ENCODE results near the gene ABCC11. TPM values are rescaled to one million over a fixed set of nuclear protein-coding genes. Genes with fewer than 3 reads are reported as not detected.

The ABCC11 gene
- polyA plus RNA-seq, 6 donors from 2014 or later: 0.16 TPM; not detected in 5

DNA sequence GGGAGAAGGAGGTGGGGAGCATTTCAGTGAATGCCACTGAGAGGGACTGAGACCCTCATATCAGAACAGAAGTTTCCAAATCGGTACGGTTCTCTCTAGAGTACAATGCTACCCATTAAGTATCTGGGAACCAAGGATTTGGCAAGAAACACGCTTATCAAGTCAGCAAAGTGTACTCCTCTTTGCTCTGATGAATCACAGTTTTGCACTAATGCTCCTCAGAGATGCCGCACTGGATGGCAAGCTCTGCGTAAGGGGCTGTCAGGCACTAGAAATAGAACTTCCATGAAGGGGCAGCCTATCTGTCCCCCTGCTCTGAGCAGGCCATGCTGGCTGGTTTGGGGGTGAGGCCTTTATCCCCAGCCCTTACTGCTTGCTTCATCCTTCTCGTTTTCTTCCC is 86.8 kb downstream of the ABCC11 start:
- Mint-ChIP-seq H3K4me3 (no peak overlapping the region), H3K27me3 (peaks cover 7 to 34% (median 11%) of the 10 kb centered on the region in 3 donors), H3K27ac (peak overlapping the region in 1 of 6 donors; percentile 4), H3K4me1 (peaks cover 0 to 5% (median 4%) of the 10 kb centered on the region in 3 donors), H3K9me3 (no peaks in the 10 kb centered on the region), H3K36me3 (no peaks in the 10 kb centered on the region)
- DNase-seq (no peak), ATAC-seq (ENCODE audit: low read depth in 2 of 2) (no peak)

DNA sequence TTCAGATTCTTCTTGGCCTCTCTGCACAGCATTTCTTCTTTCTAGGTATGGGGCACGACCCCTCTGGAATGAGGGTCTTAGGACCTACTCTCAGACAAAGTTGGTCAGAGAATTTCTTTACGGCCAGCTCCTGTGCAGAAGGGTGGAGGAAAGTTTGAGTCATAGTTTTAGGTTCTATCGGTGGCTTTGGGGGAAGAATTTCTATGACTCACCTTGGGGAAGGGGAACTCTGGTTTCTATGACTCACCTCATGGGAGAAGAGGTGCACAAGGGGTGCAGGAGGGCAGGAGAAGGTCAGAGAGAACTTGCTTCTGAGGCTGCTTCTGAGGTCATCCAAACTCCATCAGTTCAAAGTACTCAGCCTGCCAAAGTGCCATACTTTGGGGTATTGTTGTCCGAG is 89.0 kb downstream of the ABCC11 start:
- no peak overlapping the region for H3K27ac Mint-ChIP-seq
- ATAC-seq (ENCODE audit: low read depth in 2 of 2) (no peak), DNase-seq (no peak)
- peaks cover 14 to 42% (median 26%) of the 10 kb centered on the region in 3 donors for H3K27me3 Mint-ChIP-seq
- no peaks in the 10 kb centered on the region for H3K4me1 Mint-ChIP-seq
- no peaks in the 10 kb centered on the region for H3K9me3 Mint-ChIP-seq
- H3K36me3 Mint-ChIP-seq: no peaks in the 10 kb centered on the region
- no peak overlapping the region for H3K4me3 Mint-ChIP-seq

DNA sequence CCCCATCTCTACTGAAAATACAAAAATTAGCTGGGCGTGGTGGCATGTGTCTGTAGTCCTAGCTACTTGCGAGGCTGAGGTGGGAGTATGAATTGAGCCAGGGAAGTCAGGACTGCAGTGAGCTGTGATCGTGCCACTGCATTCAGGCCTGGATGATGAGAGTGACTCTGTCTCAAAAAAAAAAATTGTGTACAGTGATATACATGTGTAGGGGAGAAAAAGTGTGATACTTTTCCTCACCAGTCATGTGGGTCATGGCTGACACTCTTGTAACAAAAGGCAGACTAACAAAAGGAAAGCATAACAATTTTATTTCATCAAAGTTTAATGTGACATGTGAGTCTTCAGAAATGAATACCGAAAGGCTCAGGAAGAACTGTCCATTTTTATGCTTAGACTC is 89.5 kb downstream of the ABCC11 start:
- no peak for DNase-seq
- Mint-ChIP-seq H3K4me1 (no peaks in the 10 kb centered on the region), H3K27ac (no peak overlapping the region), H3K27me3 (peaks cover 15 to 44% (median 26%) of the 10 kb centered on the region in 3 donors), H3K4me3 (no peak overlapping the region), H3K9me3 (no peaks in the 10 kb centered on the region), H3K36me3 (no peaks in the 10 kb centered on the region)
- ATAC-seq (ENCODE audit: low read depth in 2 of 2): no peak

DNA sequence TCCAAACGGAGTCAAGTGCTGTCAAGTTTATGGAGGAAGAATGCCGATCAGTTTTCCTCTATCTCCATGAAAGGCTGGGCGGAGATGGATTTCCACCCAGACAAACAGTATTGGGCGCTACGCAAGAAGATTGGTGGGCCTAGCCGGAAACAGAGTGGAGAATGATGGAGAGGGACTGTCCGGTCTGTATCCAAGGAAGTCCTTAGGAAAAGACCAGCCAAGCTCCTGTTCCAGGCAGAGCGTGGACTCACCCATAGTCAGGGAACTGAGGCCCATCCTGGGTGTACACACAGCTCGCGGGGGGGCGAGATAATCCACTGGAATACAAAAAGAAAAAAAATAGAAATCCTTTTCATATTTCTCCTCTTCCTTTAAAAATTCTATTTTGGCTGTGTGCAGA is 90.0 kb downstream of the ABCC11 start:
- no peak for ATAC-seq (ENCODE audit: low read depth in 2 of 2)
- Mint-ChIP-seq H3K4me1 (no peaks in the 10 kb centered on the region), H3K4me3 (no peak overlapping the region), H3K27me3 (peaks cover 18 to 48% (median 26%) of the 10 kb centered on the region in 3 donors), H3K27ac (no peak overlapping the region), H3K9me3 (no peaks in the 10 kb centered on the region), H3K36me3 (no peaks in the 10 kb centered on the region)
- no peak for DNase-seq

DNA sequence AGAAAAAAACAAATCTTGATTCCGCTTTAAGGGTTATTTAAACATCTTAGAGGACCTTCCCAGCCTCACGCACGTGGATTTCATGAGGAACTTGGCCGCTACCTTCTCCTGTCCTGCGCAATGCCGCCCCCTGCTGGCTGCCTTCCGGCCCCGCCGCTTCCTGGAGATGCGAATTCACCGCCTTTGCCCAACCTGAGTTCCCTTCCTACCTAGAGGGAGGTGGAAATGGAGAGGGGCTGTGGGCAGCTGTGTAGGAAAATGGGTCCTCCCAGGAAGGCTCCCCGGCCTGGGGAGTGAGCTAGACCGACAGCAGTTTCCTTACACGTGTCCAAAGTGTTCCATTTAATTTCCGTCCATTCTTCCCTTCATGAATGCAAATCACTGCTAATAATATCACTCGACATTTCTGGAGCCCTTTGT is 90.5 kb downstream of the ABCC11 start:
- Mint-ChIP-seq H3K4me1 (no peaks in the 10 kb centered on the region), H3K9me3 (no peaks in the 10 kb centered on the region), H3K36me3 (no peaks in the 10 kb centered on the region), H3K27ac (no peak overlapping the region), H3K4me3 (no peak overlapping the region), H3K27me3 (peaks cover 14 to 44% (median 26%) of the 10 kb centered on the region in 3 donors)
- DNase-seq: peak; percentile 63
- peak; percentile 54 to 77 for ATAC-seq (ENCODE audit: low read depth in 2 of 2)

DNA sequence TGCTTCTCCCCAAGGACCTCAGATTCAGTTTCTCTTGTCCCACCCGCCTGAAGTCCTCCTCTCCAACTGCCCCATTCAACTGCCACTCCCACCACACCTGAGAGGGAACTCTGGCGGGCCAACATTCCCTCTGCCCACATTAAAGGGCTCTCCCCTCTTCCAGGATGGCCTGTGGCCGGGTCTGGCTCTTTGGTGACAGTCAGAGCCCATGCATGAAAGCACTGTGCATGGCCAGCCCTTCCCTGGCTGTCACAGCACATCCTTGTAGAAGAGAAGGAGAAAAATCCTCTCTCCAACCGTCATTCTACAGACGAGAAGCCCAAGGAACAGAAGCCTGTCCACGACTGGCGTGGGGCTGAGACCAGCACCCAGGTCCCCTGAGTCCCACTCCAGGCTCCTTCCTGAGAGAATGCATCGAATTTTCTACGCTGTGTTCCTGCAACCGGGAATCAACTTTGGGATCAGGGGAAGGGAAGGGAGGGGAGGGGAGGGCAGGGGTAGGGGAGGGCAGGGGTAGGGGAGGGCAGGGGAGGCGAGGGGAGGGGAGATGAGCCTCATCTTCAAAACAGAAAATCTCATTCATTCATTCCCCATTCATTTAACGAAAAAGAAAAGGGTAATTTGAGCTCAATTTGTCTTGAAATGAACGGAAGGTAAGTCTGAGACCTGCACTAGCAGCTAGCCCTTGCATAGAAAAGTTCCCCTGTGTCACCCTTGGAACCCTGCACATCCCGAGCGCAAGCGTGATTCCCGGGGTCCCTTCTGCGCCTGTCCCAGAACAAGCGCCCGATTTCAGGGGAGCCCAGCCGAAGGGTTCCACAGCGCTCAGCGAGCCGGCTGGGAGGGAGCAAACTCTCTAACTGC is 91.2 kb downstream of the ABCC11 start, which contains the start of gene ABCC12:
Gene ABCC12 (minus strand): TSS at position 68 of the 864 bp plus-strand sequence. CDS start 9,569 bp downstream, outside the sequence.
- H3K9me3 Mint-ChIP-seq: no peaks in the 10 kb centered on the region
- H3K27ac Mint-ChIP-seq: no peak within 1 kb of the TSS
- no peaks in the 10 kb centered on the region for H3K36me3 Mint-ChIP-seq
- H3K4me3 Mint-ChIP-seq: no peak within 1 kb of the TSS
- no peaks in the 10 kb centered on the region for H3K4me1 Mint-ChIP-seq
- H3K27me3 Mint-ChIP-seq: peaks cover 16 to 44% (median 26%) of the 10 kb centered on the region in 3 donors
- ATAC-seq (ENCODE audit: low read depth in 2 of 2): peak in 1 of 2 donors; percentile 9
- no peak for DNase-seq

DNA sequence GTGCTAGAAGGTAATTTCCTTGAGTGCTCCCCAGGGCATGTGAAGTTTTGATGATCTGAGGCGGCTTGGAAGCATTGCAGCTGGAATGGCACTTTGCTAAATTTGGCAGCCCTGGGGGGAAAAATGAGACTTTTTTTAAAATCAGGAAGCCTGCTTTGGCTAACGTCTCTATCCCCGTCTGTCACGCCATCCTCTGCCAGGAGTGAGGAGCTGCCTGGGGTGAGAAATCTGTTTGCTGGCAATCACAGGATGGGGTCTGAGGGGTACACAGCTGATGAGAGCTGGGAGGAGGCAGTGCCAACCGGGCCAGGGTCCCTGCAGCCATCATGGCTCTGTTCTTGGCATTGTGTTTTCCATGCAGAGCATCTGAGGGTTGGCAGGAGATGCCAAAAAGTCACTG is 93.6 kb downstream of the ABCC11 start:
- H3K4me3 Mint-ChIP-seq: no peak overlapping the region
- no peak for ATAC-seq (ENCODE audit: low read depth in 2 of 2)
- no peaks in the 10 kb centered on the region for H3K36me3 Mint-ChIP-seq
- no peak overlapping the region for H3K27ac Mint-ChIP-seq
- peaks cover 0 to 15% (median 9%) of the 10 kb centered on the region in 7 donors for H3K9me3 Mint-ChIP-seq
- H3K27me3 Mint-ChIP-seq: peaks cover 25 to 56% (median 30%) of the 10 kb centered on the region in 3 donors
- H3K4me1 Mint-ChIP-seq: no peaks in the 10 kb centered on the region
- DNase-seq: no peak

DNA sequence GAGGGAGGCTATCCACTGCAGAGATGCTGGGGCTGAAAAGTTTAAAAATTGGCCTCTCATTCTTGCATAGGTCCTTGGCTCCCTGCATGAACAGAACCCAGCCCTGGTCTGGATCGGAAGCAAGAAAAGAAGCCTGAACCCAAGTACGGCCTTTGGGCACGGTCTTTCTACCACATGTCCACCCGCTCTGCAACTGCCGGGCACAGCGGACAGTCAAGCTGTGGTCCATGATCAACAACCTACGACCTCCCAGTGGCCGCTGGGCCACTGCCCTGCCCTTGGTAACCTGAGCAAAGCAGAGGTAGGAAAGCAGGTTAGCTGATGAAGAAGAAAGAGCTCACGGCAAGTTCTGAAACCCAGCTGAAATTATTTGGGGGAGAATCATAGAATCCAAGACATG is 95.1 kb downstream of the ABCC11 start:
- Mint-ChIP-seq H3K27me3 (peaks cover 25 to 50% (median 30%) of the 10 kb centered on the region in 3 donors), H3K27ac (no peak overlapping the region), H3K36me3 (no peaks in the 10 kb centered on the region), H3K4me1 (no peaks in the 10 kb centered on the region), H3K4me3 (no peak overlapping the region), H3K9me3 (peaks cover 0 to 21% (median 12%) of the 10 kb centered on the region in 7 donors)
- DNase-seq: no peak
- no peak for ATAC-seq (ENCODE audit: low read depth in 2 of 2)

DNA sequence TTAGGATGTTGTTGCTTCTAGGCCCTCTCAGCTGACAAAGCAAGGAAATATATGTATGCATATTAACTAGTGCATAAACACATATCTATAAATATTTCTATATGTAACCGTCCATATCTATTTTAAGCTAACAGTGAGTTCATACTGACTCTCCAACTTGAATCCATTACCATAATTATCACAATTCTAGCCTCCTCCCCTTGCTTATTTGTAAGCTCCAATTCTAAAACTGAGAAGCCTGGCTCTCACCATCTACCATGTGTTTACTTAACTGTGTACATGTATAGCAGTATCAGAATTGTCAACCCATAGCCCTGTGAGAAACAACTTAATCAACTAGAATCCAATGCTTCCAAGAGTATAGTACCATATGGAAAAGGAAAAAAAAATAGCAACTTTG is 96.6 kb downstream of the ABCC11 start:
- Mint-ChIP-seq H3K36me3 (no peaks in the 10 kb centered on the region), H3K9me3 (peaks cover 0 to 21% (median 12%) of the 10 kb centered on the region in 7 donors)

DNA sequence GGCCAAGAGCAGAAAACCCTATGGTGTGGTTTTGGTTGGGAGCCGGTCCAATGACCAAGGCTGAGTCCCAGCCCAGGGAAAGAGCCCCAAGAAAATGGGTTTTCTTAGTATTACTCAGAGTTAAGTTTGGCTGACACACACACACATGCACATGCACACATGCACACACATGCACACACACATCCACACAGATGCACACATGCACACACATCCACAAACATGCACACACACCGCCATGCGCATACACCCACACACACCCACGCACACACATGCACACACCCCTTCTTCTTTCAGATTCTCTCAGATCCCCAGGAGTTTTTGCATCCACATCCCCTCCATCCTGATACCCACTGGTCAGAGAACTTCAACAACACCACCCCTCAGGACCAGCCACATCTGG is 100.6 kb downstream of the ABCC11 start:
- Mint-ChIP-seq H3K4me3 (no peak overlapping the region), H3K27me3 (peaks cover 17 to 41% (median 24%) of the 10 kb centered on the region in 3 donors), H3K9me3 (peaks cover 0 to 21% (median 12%) of the 10 kb centered on the region in 7 donors), H3K27ac (no peak overlapping the region), H3K4me1 (no peaks in the 10 kb centered on the region), H3K36me3 (no peaks in the 10 kb centered on the region)
- ATAC-seq (ENCODE audit: low read depth in 2 of 2) (no peak), DNase-seq (no peak)

More for the DNA sequence above, 96.6 kb downstream of the ABCC11 start:
- H3K4me3 Mint-ChIP-seq: no peak overlapping the region
- no peaks in the 10 kb centered on the region for H3K4me1 Mint-ChIP-seq
- DNase-seq: no peak
- H3K27ac Mint-ChIP-seq: no peak overlapping the region
- ATAC-seq (ENCODE audit: low read depth in 2 of 2): no peak
- peaks cover 23 to 44% (median 29%) of the 10 kb centered on the region in 3 donors for H3K27me3 Mint-ChIP-seq

DNA sequence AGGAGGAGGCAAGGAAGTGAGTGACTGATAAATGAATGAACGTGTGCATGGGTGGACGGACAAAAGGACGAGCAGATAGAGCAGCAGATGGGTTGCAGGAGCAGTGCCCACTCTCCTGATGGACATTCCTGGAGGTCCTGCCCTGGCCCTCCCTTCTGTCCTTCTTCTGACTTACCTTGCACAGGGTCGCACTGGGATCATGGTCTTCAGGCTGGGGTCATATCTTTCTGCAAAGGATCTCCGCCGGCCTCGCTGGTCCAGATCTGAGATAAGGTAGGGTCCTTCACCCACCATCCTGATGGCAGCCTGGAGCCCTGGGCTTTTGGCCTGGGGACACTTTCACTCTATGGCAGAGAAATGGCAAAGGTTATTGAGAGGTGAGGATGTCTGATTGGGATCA is 101.2 kb downstream of the ABCC11 start:
- no peak overlapping the region for H3K4me3 Mint-ChIP-seq

DNA sequence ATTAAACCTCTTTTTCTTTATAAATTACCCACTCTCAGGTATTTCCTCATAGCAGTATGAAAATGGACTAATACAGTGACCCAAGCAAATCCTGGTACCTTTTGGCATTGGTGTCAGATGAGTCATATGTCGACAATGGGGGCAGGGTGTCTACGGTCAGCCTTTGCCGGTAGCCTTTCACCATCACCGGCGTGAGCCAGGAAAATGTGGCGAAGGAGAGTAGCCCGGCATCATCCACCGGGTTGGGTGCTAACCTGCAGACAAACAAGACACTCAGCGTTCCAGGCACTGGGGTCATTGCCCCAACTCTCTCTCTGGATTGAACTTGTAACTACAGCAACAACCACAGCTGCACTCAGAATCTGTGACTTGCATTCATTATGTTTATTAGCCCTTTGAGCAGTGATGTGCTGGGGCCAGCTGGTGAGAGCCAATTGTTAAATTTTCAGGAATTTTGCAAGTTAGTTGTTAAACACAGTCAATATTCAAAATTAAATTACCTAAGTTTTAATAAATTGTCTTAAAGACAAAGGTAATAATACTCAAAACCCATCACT is 103.4 kb downstream of the ABCC11 start:
- Mint-ChIP-seq H3K27me3 (peaks cover 5 to 34% (median 28%) of the 10 kb centered on the region in 3 donors), H3K4me3 (no peak overlapping the region), H3K27ac (no peak overlapping the region), H3K9me3 (peaks cover 0 to 7% (median 5%) of the 10 kb centered on the region in 7 donors), H3K36me3 (no peaks in the 10 kb centered on the region), H3K4me1 (no peaks in the 10 kb centered on the region)
- no peak for DNase-seq
- ATAC-seq (ENCODE audit: low read depth in 2 of 2): no peak

More for the DNA sequence above, 101.2 kb downstream of the ABCC11 start:
- H3K4me1 Mint-ChIP-seq: no peaks in the 10 kb centered on the region
- no peak overlapping the region for H3K27ac Mint-ChIP-seq
- H3K36me3 Mint-ChIP-seq: no peaks in the 10 kb centered on the region
- peaks cover 0 to 21% (median 12%) of the 10 kb centered on the region in 7 donors for H3K9me3 Mint-ChIP-seq
- ATAC-seq (ENCODE audit: low read depth in 2 of 2) (no peak), DNase-seq (no peak)
- H3K27me3 Mint-ChIP-seq: peaks cover 13 to 44% (median 30%) of the 10 kb centered on the region in 3 donors

DNA sequence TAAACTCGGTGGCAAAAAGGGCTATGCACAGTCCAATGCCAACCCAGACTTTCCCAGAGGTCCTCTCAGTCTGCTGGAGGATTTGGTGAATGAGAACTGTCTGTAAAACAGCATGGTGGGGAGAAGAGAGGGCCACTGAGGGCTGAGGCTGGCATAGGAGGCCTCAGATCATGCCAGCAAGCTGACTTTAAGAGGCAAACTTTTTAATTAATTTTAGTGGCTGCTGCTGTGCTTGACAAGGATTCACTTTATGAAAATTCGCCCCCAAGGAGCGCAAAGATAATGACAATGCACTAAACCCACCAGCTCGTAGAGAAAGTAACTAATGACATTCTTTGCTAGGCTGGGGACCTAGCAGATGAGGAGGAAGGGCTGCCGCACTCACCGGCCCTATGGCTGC is 106.5 kb downstream of the ABCC11 start:
- peaks cover 2 to 25% (median 24%) of the 10 kb centered on the region in 3 donors for H3K27me3 Mint-ChIP-seq
- DNase-seq: no peak
- ATAC-seq (ENCODE audit: low read depth in 2 of 2): no peak
- no peak overlapping the region for H3K4me3 Mint-ChIP-seq
- H3K27ac Mint-ChIP-seq: no peak overlapping the region
- H3K4me1 Mint-ChIP-seq: no peaks in the 10 kb centered on the region
- H3K9me3 Mint-ChIP-seq: peaks cover 0 to 3% (median 0%) of the 10 kb centered on the region in 7 donors
- H3K36me3 Mint-ChIP-seq: no peaks in the 10 kb centered on the region

DNA sequence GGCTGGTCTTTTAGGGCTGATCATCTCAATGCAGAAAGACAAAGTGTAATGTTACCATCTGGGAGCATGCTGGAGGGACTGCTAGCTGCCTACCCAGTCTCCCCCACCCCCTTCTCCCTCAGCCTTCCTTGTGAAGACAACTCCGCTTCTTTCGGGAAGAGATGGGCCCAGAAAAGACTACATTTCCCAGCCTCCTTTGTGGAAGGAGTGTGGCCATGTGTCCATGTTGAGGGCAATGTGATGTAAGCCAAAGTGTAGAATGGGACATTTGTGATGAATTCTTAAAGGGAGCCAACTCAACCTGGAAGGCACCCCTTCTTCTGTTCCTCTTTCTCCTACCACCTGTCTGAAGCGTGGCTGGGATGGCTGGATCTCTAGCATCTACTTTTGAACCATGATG is 107.8 kb downstream of the ABCC11 start:
- Mint-ChIP-seq H3K36me3 (no peaks in the 10 kb centered on the region), H3K27ac (no peak overlapping the region), H3K27me3 (peaks cover 0 to 21% (median 20%) of the 10 kb centered on the region in 3 donors), H3K4me3 (no peak overlapping the region), H3K9me3 (peaks cover 0 to 2% (median 0%) of the 10 kb centered on the region in 7 donors), H3K4me1 (no peaks in the 10 kb centered on the region)
- DNase-seq: no peak
- ATAC-seq (ENCODE audit: low read depth in 2 of 2): no peak
